Activated CD8-positive, alpha-beta T cell treated with anti-CD3 and anti-CD28 coated beads for 36 hours (primary cell): ENCODE data around the gene NUAK1. TPM values are rescaled to one million over a fixed set of nuclear protein-coding genes. Genes with fewer than 3 reads are reported as not detected.

ENCODE experiments used
- ATAC-seq: fragments of 200-7000 bp; cut with Tn5 transposase; one replicate; pipeline ENCODE4 v1.10.0; 2021; ENCODE audit warnings: mild to moderate bottlenecking, moderate library complexity
- CTCF ChIA-PET: fragments of 350-600 bp; sonication (Branson Sonifier 250); formaldehyde crosslinking; loops from one replicate; lab custom pipeline; 2021; ENCODE audit warnings: antibody characterized with exemption; lab: Charles Lee
- POLR2A ChIA-PET: fragments of 350-600 bp; sonication (Branson Sonifier 250); formaldehyde crosslinking; loops from one replicate; lab custom pipeline; 2021; ENCODE audit warnings: antibody characterized with exemption; lab: Charles Lee
- DNase-seq: peaks from one replicate; pipeline ENCODE4 v3.0.0-alpha.2; 2020
- H3K27ac Mint-ChIP-seq: one replicate; pipeline ENCODE4 v1.8.0; 2021; ENCODE audit warnings: mild to moderate bottlenecking, mixed read lengths
- H3K27me3 Mint-ChIP-seq: one replicate; pipeline ENCODE4 v1.8.0; 2021; ENCODE audit warnings: mixed read lengths
- H3K36me3 Mint-ChIP-seq: one replicate; pipeline ENCODE4 v1.8.0; 2021; ENCODE audit warnings: low read depth, mixed read lengths
- H3K4me1 Mint-ChIP-seq: one replicate; pipeline ENCODE4 v1.8.0; 2021; ENCODE audit warnings: low read depth, mixed read lengths
- H3K4me3 Mint-ChIP-seq: one replicate; pipeline ENCODE4 v1.8.0; 2021; ENCODE audit warnings: mild to moderate bottlenecking, moderate library complexity, mixed read lengths
- H3K9me3 Mint-ChIP-seq: one replicate; pipeline ENCODE4 v1.8.0; 2021; ENCODE audit warnings: mixed read lengths
- CTCF ChIP-seq: fragments of 200-600 bp; IDR thresholded peaks from one replicate; pipeline ENCODE4 v1.8.0; 2022; ENCODE audit warnings: antibody characterized with exemption, mild to moderate bottlenecking
- intact Hi-C: fragments of 100-400 bp; cut with micrococcal nuclease; formaldehyde crosslinking; loops from one replicate; pipeline ENCODE4 v1.10.0; 2022
- total RNA-seq, 2 experiments: library from RNA; stranded (reverse); gene quantifications; one replicate each; pipeline ENCODE4 v1.2.3, GENCODE V29; 2021

NUAK1 gene
- total RNA-seq, 2 experiments from 2014 or later, result not detected

DNA sequence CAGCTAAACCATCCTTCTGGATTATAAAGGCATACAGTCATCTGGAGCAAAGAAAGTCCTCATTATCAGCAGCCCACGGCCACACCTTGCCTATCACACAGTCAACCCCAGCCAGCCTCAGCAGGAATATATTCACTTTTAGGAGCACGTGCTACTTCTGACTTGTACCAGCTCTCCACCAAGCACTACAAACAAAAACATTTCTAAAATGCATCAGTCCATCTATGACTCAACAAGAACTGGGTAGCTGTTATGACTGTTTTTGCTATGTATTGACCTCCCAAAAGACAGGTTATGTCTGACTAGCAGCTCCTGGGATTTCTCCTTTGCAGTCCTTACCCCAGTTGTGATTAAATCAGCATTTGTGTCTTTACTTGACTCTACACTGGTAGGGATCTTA, 31.2 kb downstream of the NUAK1 start:
- H3K9me3 Mint-ChIP-seq, result no peaks in the 10 kb centered on the region
- H3K27ac Mint-ChIP-seq, result no peak overlapping the region
- intact Hi-C loops, result no loop called here
- no peak overlapping the region for H3K4me3 Mint-ChIP-seq
- ATAC-seq (no peak), DNase-seq (no peak)
- ChIA-PET POLR2A (no interaction called here), CTCF (interaction anchor here (2.1 kb wide), 1 partner anchor 29 kb away, joined by 8 read pairs; no protein-coding TSS in a partner anchor)
- peaks cover 15% of the 10 kb centered on the region for H3K27me3 Mint-ChIP-seq
- no peaks in the 10 kb centered on the region for H3K36me3 Mint-ChIP-seq
- no peaks in the 10 kb centered on the region for H3K4me1 Mint-ChIP-seq
- TF ChIP-seq CTCF, result no peak

DNA sequence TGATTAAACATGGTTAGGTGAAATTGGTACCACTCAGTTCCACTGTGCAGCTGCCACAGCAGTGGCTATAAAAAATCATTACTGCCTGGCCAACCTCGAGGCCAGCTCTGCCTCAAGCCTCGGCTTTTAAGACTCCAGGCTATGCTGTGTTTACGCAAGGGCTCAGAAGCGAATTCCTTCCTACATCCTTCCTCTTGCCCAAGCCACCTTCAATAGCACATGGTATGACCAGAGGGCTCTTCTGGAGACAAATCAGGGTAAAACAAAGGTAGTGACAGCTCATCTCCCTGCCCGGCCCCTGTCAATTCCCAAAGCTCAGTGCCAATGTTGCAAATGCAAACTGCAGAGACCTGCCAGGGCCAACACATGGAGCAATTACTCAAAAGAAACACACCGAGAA, 31.9 kb downstream of the NUAK1 start:
- ChIA-PET CTCF (interaction anchor here (2.1 kb wide), 1 partner anchor 30 kb away, joined by 8 read pairs; no protein-coding TSS in a partner anchor), POLR2A (no interaction called here)
- Mint-ChIP-seq H3K27me3 (peaks cover 15% of the 10 kb centered on the region), H3K4me3 (no peak overlapping the region), H3K27ac (no peak overlapping the region), H3K4me1 (no peaks in the 10 kb centered on the region), H3K9me3 (no peaks in the 10 kb centered on the region), H3K36me3 (no peaks in the 10 kb centered on the region)
- no peak for TF ChIP-seq CTCF
- ATAC-seq (no peak), DNase-seq (no peak)
- intact Hi-C loops, result no loop called here

DNA sequence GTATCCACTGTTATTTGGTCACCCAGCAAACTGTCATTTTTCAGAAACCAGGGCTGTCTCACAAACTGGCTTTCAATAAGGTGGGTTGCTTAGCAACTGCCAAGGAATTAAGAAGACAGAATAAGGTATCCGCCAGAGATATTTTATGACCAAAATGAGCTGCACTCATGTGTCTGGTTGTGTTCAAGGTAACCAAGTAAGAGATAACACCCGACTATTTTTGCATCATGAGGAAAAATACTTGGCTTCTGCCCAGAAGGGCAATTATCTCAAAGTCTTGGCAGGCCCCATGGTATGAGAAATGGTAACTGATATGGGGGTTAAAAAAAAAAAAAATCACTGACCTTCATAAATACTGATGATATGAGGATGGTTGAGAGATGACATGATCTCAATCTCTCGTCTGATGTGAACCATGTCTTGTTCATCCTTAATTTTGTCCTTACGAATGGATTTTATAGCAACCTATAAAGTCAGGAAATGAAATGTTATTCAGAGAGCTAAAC, 32.6 kb downstream of the NUAK1 start:
- H3K27me3 Mint-ChIP-seq, result peaks cover 15% of the 10 kb centered on the region
- intact Hi-C loops, result no loop called here
- POLR2A ChIA-PET, result interaction anchor here (0.7 kb wide), 2 partner anchors 10 to 1990 kb away, joined by 3 read pairs; no protein-coding TSS in a partner anchor

DNA sequence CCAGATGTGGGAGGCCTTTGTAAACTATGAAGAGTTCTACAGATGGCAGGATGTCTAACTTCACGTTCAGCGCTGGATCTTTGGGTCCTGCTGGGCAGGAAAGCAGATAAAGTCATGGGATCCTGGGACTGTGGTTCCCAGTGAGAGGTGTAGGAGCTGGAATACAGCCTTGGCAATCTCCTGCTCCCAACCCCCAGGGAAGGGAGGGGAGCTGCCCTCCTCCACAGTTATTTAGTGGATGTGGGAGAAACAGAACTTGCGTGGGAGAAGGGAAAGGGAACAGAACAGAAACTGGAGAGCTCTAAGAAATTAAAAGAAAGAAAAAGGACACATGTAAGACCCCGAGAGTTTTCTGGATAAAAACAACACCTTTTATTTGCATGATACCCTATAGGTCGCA, 37.0 kb downstream of the NUAK1 start:
- ChIA-PET POLR2A (no interaction called here), CTCF (no interaction called here)
- DNase-seq (no peak), ATAC-seq (no peak)
- no peak for TF ChIP-seq CTCF
- H3K4me3 Mint-ChIP-seq, result no peak overlapping the region
- H3K36me3 Mint-ChIP-seq, result no peaks in the 10 kb centered on the region
- H3K27me3 Mint-ChIP-seq, result peaks cover 12% of the 10 kb centered on the region
- intact Hi-C loops, result no loop called here
- no peak overlapping the region for H3K27ac Mint-ChIP-seq
- no peaks in the 10 kb centered on the region for H3K4me1 Mint-ChIP-seq
- no peaks in the 10 kb centered on the region for H3K9me3 Mint-ChIP-seq

More for the DNA sequence above, 32.6 kb downstream of the NUAK1 start:
- H3K4me3 Mint-ChIP-seq, result no peak overlapping the region
- DNase-seq (no peak), ATAC-seq (no peak)
- no peak for TF ChIP-seq CTCF
- no peaks in the 10 kb centered on the region for H3K9me3 Mint-ChIP-seq
- H3K4me1 Mint-ChIP-seq, result no peaks in the 10 kb centered on the region
- CTCF ChIA-PET, result interaction anchor here (2.1 kb wide), 1 partner anchor 30 kb away, joined by 8 read pairs; no protein-coding TSS in a partner anchor
- no peak overlapping the region for H3K27ac Mint-ChIP-seq
- H3K36me3 Mint-ChIP-seq, result no peaks in the 10 kb centered on the region

DNA sequence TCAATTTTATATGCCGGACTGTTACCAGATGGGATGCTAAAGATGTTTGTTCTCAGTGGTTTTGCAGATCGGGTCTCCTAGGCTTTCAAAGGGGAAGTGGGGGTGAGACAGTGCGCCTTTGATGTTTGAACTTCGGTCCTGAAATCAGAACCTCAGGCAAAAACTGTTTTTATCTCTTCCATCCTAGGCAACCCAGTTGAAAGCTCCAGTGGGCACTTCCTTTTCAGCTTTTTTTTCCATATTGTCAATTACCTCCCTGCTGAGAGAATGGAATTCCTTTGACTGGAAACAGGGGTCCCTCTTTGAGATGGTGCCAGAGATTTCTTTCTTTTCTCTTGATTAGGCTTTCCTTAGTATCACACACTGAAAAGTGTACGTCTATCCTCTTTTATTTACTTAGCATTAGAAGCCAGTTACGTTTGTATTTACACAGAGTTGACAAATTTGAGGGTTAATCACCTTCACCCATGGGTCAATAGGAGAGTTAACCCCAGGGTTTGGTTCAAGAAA, 40.0 kb downstream of the NUAK1 start:
- TF ChIP-seq CTCF, result no peak
- ChIA-PET POLR2A (no interaction called here), CTCF (no interaction called here)
- Mint-ChIP-seq H3K36me3 (no peaks in the 10 kb centered on the region), H3K27me3 (peaks cover 10% of the 10 kb centered on the region), H3K4me3 (no peak overlapping the region), H3K4me1 (no peaks in the 10 kb centered on the region), H3K27ac (no peak overlapping the region), H3K9me3 (no peaks in the 10 kb centered on the region)
- no peak for ATAC-seq
- intact Hi-C loops, result no loop called here
- no peak for DNase-seq
